ENCODE measurements around the gene DPP6. TPM values are rescaled to one million over a fixed set of nuclear protein-coding genes. Genes with fewer than 3 reads are reported as not detected.
"Not testable (repeated sequence)": the region's sequence is repeated elsewhere in the genome, so short reads cannot be mapped to it uniquely, and the experiment has no call there.

Gene DPP6
- total and polyA plus RNA-seq, 2 experiments from 2014 or later, result 0.21 TPM; not detected in 1

GRCh38 chr7:154656618-154657017, 604.4 kb downstream of the DPP6 start:
- no peak for DNase-seq (ENCODE audit: low read depth in 1 of 2, low spot score in 1 of 2)
- Histone ChIP-seq H3K27ac (no peak overlapping the region), H3K9me3 (ENCODE audit: low read depth) (no peaks in the 10 kb centered on the region), H3K4me1 (ENCODE audit: low read depth) (no peaks in the 10 kb centered on the region), H3K4me3 (no peak overlapping the region), H3K27me3 (no peaks in the 10 kb centered on the region), H3K36me3 (no peaks in the 10 kb centered on the region)
- TF ChIP-seq, protein P1, sequence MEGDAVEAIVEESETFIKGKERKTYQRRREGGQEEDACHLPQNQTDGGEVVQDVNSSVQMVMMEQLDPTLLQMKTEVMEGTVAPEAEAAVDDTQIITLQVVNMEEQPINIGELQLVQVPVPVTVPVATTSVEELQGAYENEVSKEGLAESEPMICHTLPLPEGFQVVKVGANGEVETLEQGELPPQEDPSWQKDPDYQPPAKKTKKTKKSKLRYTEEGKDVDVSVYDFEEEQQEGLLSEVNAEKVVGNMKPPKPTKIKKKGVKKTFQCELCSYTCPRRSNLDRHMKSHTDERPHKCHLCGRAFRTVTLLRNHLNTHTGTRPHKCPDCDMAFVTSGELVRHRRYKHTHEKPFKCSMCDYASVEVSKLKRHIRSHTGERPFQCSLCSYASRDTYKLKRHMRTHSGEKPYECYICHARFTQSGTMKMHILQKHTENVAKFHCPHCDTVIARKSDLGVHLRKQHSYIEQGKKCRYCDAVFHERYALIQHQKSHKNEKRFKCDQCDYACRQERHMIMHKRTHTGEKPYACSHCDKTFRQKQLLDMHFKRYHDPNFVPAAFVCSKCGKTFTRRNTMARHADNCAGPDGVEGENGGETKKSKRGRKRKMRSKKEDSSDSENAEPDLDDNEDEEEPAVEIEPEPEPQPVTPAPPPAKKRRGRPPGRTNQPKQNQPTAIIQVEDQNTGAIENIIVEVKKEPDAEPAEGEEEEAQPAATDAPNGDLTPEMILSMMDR (IDR thresholded peaks at IDR 0.05; ENCODE audit: low read depth, low read length), result no peak

GRCh38 chr7:154666768-154667167, 614.6 kb downstream of the DPP6 start:
- Histone ChIP-seq H3K9me3 (ENCODE audit: low read depth) (no peaks in the 10 kb centered on the region), H3K27ac (no peak overlapping the region), H3K4me1 (ENCODE audit: low read depth) (no peaks in the 10 kb centered on the region), H3K36me3 (no peaks in the 10 kb centered on the region), H3K27me3 (no peaks in the 10 kb centered on the region), H3K4me3 (no peak overlapping the region)
- DNase-seq (ENCODE audit: low read depth in 1 of 2, low spot score in 1 of 2), result no peak
- TF ChIP-seq, protein P1 (IDR thresholded peaks at IDR 0.05; ENCODE audit: low read depth, low read length), result no peak

GRCh38 chr7:154672659-154673415, 620.6 kb downstream of the DPP6 start:
- no peak for DNase-seq (ENCODE audit: low read depth in 1 of 2, low spot score in 1 of 2)
- no peaks in the 10 kb centered on the region for H3K27me3 ChIP-seq
- TF ChIP-seq, protein P1 (IDR thresholded peaks at IDR 0.05; ENCODE audit: low read depth, low read length), result no peak
- H3K36me3 ChIP-seq, result no peaks in the 10 kb centered on the region
- H3K27ac ChIP-seq, result no peak overlapping the region
- no peaks in the 10 kb centered on the region for H3K9me3 ChIP-seq (ENCODE audit: low read depth)
- H3K4me1 ChIP-seq (ENCODE audit: low read depth), result no peaks in the 10 kb centered on the region
- no peak overlapping the region for H3K4me3 ChIP-seq

- no peaks in the 10 kb centered on the region for H3K27me3 ChIP-seq
- H3K36me3 ChIP-seq, result no peaks in the 10 kb centered on the region
- no peaks in the 10 kb centered on the region for H3K4me1 ChIP-seq (ENCODE audit: low read depth)
- H3K9me3 ChIP-seq (ENCODE audit: low read depth), result no peaks in the 10 kb centered on the region
- H3K27ac ChIP-seq, result no peak overlapping the region
- no peak overlapping the region for H3K4me3 ChIP-seq
- no peak for DNase-seq (ENCODE audit: low read depth in 1 of 2, low spot score in 1 of 2)
- TF ChIP-seq, protein P1 (IDR thresholded peaks at IDR 0.05; ENCODE audit: low read depth, low read length), result no peak
Measured at GRCh38 chr7:154674191-154674590, 622.0 kb downstream of the DPP6 start.

DNA sequence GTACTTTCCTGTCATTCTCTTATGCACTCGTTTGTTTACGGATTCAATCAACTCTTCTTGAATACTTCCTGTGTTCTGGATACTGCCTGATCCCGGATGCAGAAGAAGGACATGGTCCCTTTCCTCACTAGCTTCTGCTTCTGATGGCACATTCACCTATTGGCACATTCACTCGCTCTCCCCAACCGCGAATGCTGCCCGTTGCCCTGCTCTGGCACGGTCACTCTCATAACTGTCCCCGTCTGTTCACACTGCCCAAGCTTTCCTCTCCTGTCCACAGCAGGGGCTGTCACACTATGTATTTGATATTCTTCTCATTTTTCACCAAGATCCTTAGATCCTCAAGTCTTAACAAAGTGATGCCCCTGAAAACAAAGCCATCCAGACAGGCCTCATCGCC, 623.4 kb downstream of the DPP6 start:
- no peak overlapping the region for H3K4me3 ChIP-seq
- no peaks in the 10 kb centered on the region for H3K9me3 ChIP-seq (ENCODE audit: low read depth)
- no peaks in the 10 kb centered on the region for H3K27me3 ChIP-seq
- H3K36me3 ChIP-seq, result no peaks in the 10 kb centered on the region
- TF ChIP-seq, protein P1 (IDR thresholded peaks at IDR 0.05; ENCODE audit: low read depth, low read length), result no peak
- no peak for DNase-seq (ENCODE audit: low read depth in 1 of 2, low spot score in 1 of 2)
- no peaks in the 10 kb centered on the region for H3K4me1 ChIP-seq (ENCODE audit: low read depth)
- H3K27ac ChIP-seq, result no peak overlapping the region

DNA sequence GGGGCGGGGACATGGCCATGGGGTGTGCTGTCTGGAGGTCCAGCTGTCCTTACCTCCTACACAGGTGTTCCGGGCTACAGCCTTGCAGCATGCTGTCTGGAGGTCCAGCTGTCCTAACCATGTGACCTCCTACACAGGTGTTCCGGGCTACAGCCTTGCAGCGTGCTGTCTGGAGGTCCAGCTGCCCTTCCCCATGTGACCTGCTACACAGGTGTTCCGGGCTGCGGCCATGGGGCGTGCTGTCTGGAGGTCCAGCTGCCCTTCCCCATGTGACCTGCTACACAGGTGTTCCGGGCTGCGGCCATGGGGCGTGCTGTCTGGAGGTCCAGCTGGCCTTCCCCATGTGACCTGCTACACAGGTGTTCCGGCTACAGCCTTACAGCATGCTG, 623.8 kb downstream of the DPP6 start:
- H3K4me1 ChIP-seq (ENCODE audit: low read depth); H3K27me3 ChIP-seq; H3K4me3 ChIP-seq; H3K9me3 ChIP-seq (ENCODE audit: low read depth); DNase-seq (ENCODE audit: low read depth in 1 of 2, low spot score in 1 of 2); H3K27ac ChIP-seq; H3K36me3 ChIP-seq: not testable (repeated sequence)

All from cardiac muscle cell (in vitro differentiated cells and primary cell).